Measurements from ENCODE around the gene CLEC9A. TPM values are rescaled to one million over a fixed set of nuclear protein-coding genes. Genes with fewer than 3 reads are reported as not detected.

CLEC9A gene
- total RNA-seq = 1 to 10 TPM in 1 of 3 donors, not detected in 2; 1.9 TPM
- total RNA-seq (2013) = 1.3 TPM

DNA sequence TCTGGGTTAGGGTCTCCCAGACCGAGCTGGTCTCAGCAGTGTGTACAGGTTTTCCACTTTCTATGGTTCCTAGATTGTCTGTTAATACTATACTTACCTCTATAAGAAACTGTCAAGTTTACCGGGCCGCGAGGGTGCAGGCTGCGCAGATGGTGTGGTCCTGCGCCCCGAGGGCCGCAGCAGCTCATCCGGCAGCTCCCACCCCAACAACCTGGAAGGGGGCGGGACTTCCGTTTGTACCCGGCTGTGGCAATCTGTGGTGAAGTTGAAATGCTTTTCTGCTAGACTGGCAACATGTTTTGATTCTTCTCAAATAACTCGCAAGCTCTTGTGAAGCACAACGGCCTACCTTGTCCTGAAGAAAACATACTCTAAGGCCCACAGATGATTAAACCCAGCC is at the start of gene CLEC9A:
CLEC9A (plus strand) TSS at position 237 of the 400 bp plus-strand sequence. CDS start 22,006 bp downstream, outside the sequence.
- TF ChIP-seq, protein P1, sequence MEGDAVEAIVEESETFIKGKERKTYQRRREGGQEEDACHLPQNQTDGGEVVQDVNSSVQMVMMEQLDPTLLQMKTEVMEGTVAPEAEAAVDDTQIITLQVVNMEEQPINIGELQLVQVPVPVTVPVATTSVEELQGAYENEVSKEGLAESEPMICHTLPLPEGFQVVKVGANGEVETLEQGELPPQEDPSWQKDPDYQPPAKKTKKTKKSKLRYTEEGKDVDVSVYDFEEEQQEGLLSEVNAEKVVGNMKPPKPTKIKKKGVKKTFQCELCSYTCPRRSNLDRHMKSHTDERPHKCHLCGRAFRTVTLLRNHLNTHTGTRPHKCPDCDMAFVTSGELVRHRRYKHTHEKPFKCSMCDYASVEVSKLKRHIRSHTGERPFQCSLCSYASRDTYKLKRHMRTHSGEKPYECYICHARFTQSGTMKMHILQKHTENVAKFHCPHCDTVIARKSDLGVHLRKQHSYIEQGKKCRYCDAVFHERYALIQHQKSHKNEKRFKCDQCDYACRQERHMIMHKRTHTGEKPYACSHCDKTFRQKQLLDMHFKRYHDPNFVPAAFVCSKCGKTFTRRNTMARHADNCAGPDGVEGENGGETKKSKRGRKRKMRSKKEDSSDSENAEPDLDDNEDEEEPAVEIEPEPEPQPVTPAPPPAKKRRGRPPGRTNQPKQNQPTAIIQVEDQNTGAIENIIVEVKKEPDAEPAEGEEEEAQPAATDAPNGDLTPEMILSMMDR (IDR thresholded peaks at IDR 0.05) = no peak
- no peak for ATAC-seq
- no peak for DNase-seq
- Mint-ChIP-seq H3K36me3 (no peaks in the 10 kb centered on the region), H3K4me1 (no peaks in the 10 kb centered on the region), H3K4me3 (no peak within 1 kb of the TSS), H3K9me3 (no peaks in the 10 kb centered on the region), H3K27ac (no peak within 1 kb of the TSS), H3K27me3 (ENCODE audit: low read depth in 2 of 2) (peaks cover 4 to 8% of the 10 kb centered on the region in 2 donors)
- Histone ChIP-seq H3K9me3 (ENCODE audit: control insufficient read depth, insufficient read depth, low read length) (no peaks in the 10 kb centered on the region), H3K4me3 (ENCODE audit: low read length) (no peak within 1 kb of the TSS), H3K4me1 (ENCODE audit: control insufficient read depth, insufficient read depth, low read length) (no peaks in the 10 kb centered on the region), H3K27me3 (ENCODE audit: control insufficient read depth, insufficient read depth, low read length) (no peaks in the 10 kb centered on the region), H3K36me3 (ENCODE audit: control insufficient read depth, insufficient read depth, low read length) (no peaks in the 10 kb centered on the region), H3K27ac (ENCODE audit: low read length) (no peak within 1 kb of the TSS)
- intact Hi-C loops (cut with micrococcal nuclease) = no loop called here
- WGBS (ENCODE audit: insufficient coverage) = 92% methylated on average over 14 of the region's 14 CpGs

DNA sequence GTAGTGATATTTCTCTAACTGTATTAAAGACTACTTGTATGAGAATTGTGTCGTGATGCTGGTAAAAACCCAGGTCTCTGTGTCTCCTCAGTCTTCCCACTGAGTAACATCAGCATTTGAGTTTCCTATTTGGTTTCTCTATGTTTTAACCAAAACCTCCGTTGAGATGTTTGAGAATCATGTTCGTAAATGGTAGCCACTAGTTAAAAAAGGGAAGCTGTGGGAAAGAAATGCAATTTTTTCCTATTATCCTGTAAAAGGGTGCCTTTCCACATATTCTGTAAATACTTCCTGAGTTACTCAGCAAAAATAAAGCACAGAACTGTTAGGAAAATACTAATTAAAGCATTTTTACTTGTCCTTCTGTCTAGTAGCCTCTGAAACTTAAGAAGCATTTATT is 38.6 kb upstream of the CLEC9A start:
- H3K27ac ChIP-seq (ENCODE audit: low read length) = no peak overlapping the region
- intact Hi-C loops (cut with micrococcal nuclease) = no loop called here
- no peak for ATAC-seq
- peaks cover 7% of the 10 kb centered on the region in 2 donors for H3K4me1 Mint-ChIP-seq
- 0% methylated on average over 2 of the region's 3 CpGs for WGBS (ENCODE audit: insufficient coverage)
- H3K27me3 ChIP-seq (ENCODE audit: control insufficient read depth, insufficient read depth, low read length) = peaks cover 2% of the 10 kb centered on the region
- TF ChIP-seq, protein P1 (IDR thresholded peaks at IDR 0.05) = no peak
- no peaks in the 10 kb centered on the region for H3K9me3 Mint-ChIP-seq
- peaks cover 0 to 11% of the 10 kb centered on the region in 2 donors for H3K27me3 Mint-ChIP-seq (ENCODE audit: low read depth in 2 of 2)
- H3K4me3 ChIP-seq (ENCODE audit: low read length) = no peak overlapping the region
- no peak overlapping the region for H3K27ac Mint-ChIP-seq
- DNase-seq = no peak
- H3K36me3 ChIP-seq (ENCODE audit: control insufficient read depth, insufficient read depth, low read length) = no peaks in the 10 kb centered on the region
- H3K9me3 ChIP-seq (ENCODE audit: control insufficient read depth, insufficient read depth, low read length) = no peaks in the 10 kb centered on the region
- no peaks in the 10 kb centered on the region for H3K4me1 ChIP-seq (ENCODE audit: control insufficient read depth, insufficient read depth, low read length)
- no peak overlapping the region for H3K4me3 Mint-ChIP-seq
- H3K36me3 Mint-ChIP-seq = no peaks in the 10 kb centered on the region

DNA sequence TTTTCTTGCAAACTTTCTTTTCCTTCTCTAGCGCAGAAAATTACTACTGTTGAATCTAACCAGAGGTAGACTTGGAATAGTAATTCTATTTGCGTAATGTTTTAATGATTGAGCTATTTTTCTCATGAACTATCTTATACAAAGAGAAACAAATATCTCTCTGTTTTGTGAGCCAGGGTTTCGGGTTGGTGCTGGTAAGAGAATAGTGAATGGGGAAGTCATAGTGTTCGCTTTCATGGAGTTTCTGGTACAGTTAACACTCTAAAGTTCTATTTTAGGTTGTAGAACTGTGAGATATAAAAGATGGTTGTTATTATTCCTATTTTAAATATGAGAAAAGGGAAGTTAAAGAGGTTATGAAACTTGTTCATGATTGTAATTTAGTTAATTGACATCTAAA is 38.2 kb upstream of the CLEC9A start:
- no peaks in the 10 kb centered on the region for H3K36me3 ChIP-seq (ENCODE audit: control insufficient read depth, insufficient read depth, low read length)
- no peak for ATAC-seq
- H3K27ac ChIP-seq (ENCODE audit: low read length) = no peak overlapping the region
- H3K9me3 Mint-ChIP-seq = no peaks in the 10 kb centered on the region
- no peaks in the 10 kb centered on the region for H3K9me3 ChIP-seq (ENCODE audit: control insufficient read depth, insufficient read depth, low read length)
- H3K27ac Mint-ChIP-seq = no peak overlapping the region
- H3K4me3 Mint-ChIP-seq = no peak overlapping the region
- TF ChIP-seq, protein P1 (IDR thresholded peaks at IDR 0.05) = no peak
- H3K27me3 ChIP-seq (ENCODE audit: control insufficient read depth, insufficient read depth, low read length) = peaks cover 2% of the 10 kb centered on the region
- WGBS (ENCODE audit: insufficient coverage) = 77% methylated on average over 2 of the region's 4 CpGs
- H3K36me3 Mint-ChIP-seq = no peaks in the 10 kb centered on the region
- H3K4me3 ChIP-seq (ENCODE audit: low read length) = no peak overlapping the region
- peaks cover 0 to 11% of the 10 kb centered on the region in 2 donors for H3K27me3 Mint-ChIP-seq (ENCODE audit: low read depth in 2 of 2)
- intact Hi-C loops (cut with micrococcal nuclease) = no loop called here
- H3K4me1 Mint-ChIP-seq = peaks cover 8% of the 10 kb centered on the region in 2 donors
- H3K4me1 ChIP-seq (ENCODE audit: control insufficient read depth, insufficient read depth, low read length) = no peaks in the 10 kb centered on the region
- DNase-seq = no peak

DNA sequence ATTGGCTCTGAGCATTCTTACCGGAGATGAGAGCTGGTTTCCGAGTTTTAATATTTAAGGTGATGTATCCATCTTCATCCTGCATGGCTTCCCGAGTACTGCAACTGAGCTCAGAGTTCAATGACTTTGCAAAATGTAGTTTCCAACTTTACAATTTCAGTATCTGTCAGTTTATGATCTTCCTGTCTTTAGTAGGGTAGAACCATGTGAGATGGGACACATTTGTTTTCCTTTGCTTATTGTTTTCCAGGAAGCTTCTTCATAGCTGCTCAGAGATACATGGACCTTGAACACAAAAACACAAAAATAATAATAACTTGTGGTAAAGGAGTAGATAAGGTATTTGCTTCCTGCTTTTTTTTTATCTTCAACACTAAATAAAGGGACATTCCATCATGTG is 31.5 kb upstream of the CLEC9A start, which contains the start of gene CLEC1B:
CLEC1B (minus strand) TSS at position 106 of the 400 bp plus-strand sequence; CDS start at position 85, 21 bp downstream.
- Histone ChIP-seq H3K4me3 (ENCODE audit: low read length) (no peak within 1 kb of the TSS), H3K4me1 (ENCODE audit: control insufficient read depth, insufficient read depth, low read length) (no peaks in the 10 kb centered on the region), H3K36me3 (ENCODE audit: control insufficient read depth, insufficient read depth, low read length) (no peaks in the 10 kb centered on the region), H3K27me3 (ENCODE audit: control insufficient read depth, insufficient read depth, low read length) (no peaks in the 10 kb centered on the region), H3K9me3 (ENCODE audit: control insufficient read depth, insufficient read depth, low read length) (no peaks in the 10 kb centered on the region), H3K27ac (ENCODE audit: low read length) (no peak within 1 kb of the TSS)
- WGBS (ENCODE audit: insufficient coverage) = 92% methylated on average over 3 of the region's 3 CpGs
- DNase-seq (no peak), ATAC-seq (no peak)
- TF ChIP-seq, protein P1 (IDR thresholded peaks at IDR 0.05) = no peak
- peaks cover 8% of the 10 kb centered on the region in 2 donors for H3K4me1 Mint-ChIP-seq
- no peaks in the 10 kb centered on the region for H3K36me3 Mint-ChIP-seq
- intact Hi-C loops (cut with micrococcal nuclease) = loop anchor here (2.0 kb wide), 1 partner anchor 40 kb away; no protein-coding TSS in a partner anchor
- H3K27me3 Mint-ChIP-seq (ENCODE audit: low read depth in 2 of 2) = peaks cover 7% of the 10 kb centered on the region in 2 donors
- H3K9me3 Mint-ChIP-seq = no peaks in the 10 kb centered on the region
- no peak within 1 kb of the TSS for H3K4me3 Mint-ChIP-seq
- H3K27ac Mint-ChIP-seq = no peak within 1 kb of the TSS

Measured in natural killer cell (primary cell).